ENCODE results near the gene PARD3B. TPM values are rescaled to one million over a fixed set of nuclear protein-coding genes. Genes with fewer than 3 reads are reported as not detected.

PARD3B gene
- total RNA-seq, 1 experiment from 2014 or later: 6.4 TPM

GRCh38 chr2:205435970-205436369 lies 890.7 kb downstream of the PARD3B start:
- Histone ChIP-seq H3K23ac (ENCODE audit: insufficient read length, low read depth, low read length) (no peak overlapping the region), H2BK12ac (ENCODE audit: insufficient read length, low read depth, low read length) (no peak overlapping the region), H2BK5ac (ENCODE audit: insufficient read length, low read length) (no peak overlapping the region), H3K27ac (ENCODE audit: insufficient read length, low read depth, low read length) (no peak overlapping the region), H3T11ph (ENCODE audit: low read length) (no peak overlapping the region), H2BK15ac (ENCODE audit: low read depth, low read length) (no peak overlapping the region), H3K23me2 (ENCODE audit: insufficient read length, low read depth, low read length, poor library complexity, severe bottlenecking) (no peaks in the 10 kb centered on the region), H3K79me2 (ENCODE audit: insufficient read depth, low read length) (no peaks in the 10 kb centered on the region), H3K56ac (ENCODE audit: insufficient read length, low read depth, low read length) (no peak overlapping the region), H2BK20ac (ENCODE audit: low read depth, low read length, poor library complexity, severe bottlenecking) (no peak overlapping the region), H2AFZ (ENCODE audit: low read length) (no peak overlapping the region), H3K4me2 (ENCODE audit: insufficient read depth, insufficient read length, low read length) (no peak overlapping the region), H3K9me3 (ENCODE audit: control insufficient read depth, low read depth, low read length) (no peaks in the 10 kb centered on the region), H4K8ac (replicated peaks; ENCODE audit: insufficient read length, low read depth, low read length) (no peak overlapping the region), H3K18ac (ENCODE audit: insufficient read length, low read depth, low read length) (no peak overlapping the region), H4K5ac (ENCODE audit: insufficient read length, low read depth, low read length) (no peak overlapping the region), H3K27me3 (ENCODE audit: insufficient read depth, low read length) (no peaks in the 10 kb centered on the region; the same call in 1 of the 2 replicates), H2AK5ac (ENCODE audit: insufficient read length, low read length) (no peak overlapping the region), H3K79me1 (ENCODE audit: insufficient read depth, low read depth, low read length, poor library complexity, severe bottlenecking) (no peaks in the 10 kb centered on the region), H3K14ac (ENCODE audit: insufficient read depth, low read length) (no peak overlapping the region), H4K20me1 (ENCODE audit: control insufficient read depth, insufficient read depth, insufficient read length) (no peaks in the 10 kb centered on the region), H3K4ac (ENCODE audit: low read depth, low read length) (no peak overlapping the region), H4K91ac (ENCODE audit: insufficient read length, low read depth, low read length) (no peak overlapping the region), H3K9ac (ENCODE audit: extremely low read depth, insufficient read length, low read length) (no peak overlapping the region), H2BK120ac (ENCODE audit: low read depth, low read length, poor library complexity, severe bottlenecking) (no peak overlapping the region), H3K4me1 (ENCODE audit: insufficient read depth, low read length) (no peaks in the 10 kb centered on the region; the same call in 1 of the 2 replicates)
- Mint-ChIP-seq H3K27ac (no peak overlapping the region), H3K27me3 (ENCODE audit: low read depth) (peaks cover 16% of the 10 kb centered on the region), H3K4me1 (peaks cover 15 to 16% of the 10 kb centered on the region in 2 experiments), H3K4me3 (no peak overlapping the region), H3K9me3 (no peaks in the 10 kb centered on the region), H3K36me3 (ENCODE audit: insufficient read depth in 1 of 3, low read depth in 3 of 3) (no peaks in the 10 kb centered on the region; a peak in 1 of 7 replicates)
- DNase-seq: no peak
- no peak for TF ChIP-seq CTCF (conservative IDR thresholded peaks at IDR 0.05)
- no CpG with 5 or more reads among the region's 4 CpGs for WGBS (ENCODE audit: extremely low coverage, insufficient read length, low lambda C conversion rate)

Measured in H9 (cell line).